H54 (cell line): ENCODE data around the gene SHD.
"Not testable (repeated sequence)": the region's sequence is repeated elsewhere in the genome, so short reads cannot be mapped to it uniquely, and the experiment has no call there.

Experiments
- DNase-seq: peaks from one replicate; pipeline ENCODE4 v3.0.0; 2011; ENCODE audit warnings: low spot score, mixed read lengths; ENCODE audit not compliant: insufficient read length
- FAIRE-seq: peaks from 3 replicates; lab custom pipeline; 2011; peaks lifted over from hg19 to GRCh38; lab: Jason Lieb, UNC
- POLR2A ChIP-seq: IDR thresholded peaks from 2 replicates; pipeline ENCODE4 v1.6.1; 2011; ENCODE audit warnings: low read depth, mild to moderate bottlenecking, low read length

Gene SHD

DNA sequence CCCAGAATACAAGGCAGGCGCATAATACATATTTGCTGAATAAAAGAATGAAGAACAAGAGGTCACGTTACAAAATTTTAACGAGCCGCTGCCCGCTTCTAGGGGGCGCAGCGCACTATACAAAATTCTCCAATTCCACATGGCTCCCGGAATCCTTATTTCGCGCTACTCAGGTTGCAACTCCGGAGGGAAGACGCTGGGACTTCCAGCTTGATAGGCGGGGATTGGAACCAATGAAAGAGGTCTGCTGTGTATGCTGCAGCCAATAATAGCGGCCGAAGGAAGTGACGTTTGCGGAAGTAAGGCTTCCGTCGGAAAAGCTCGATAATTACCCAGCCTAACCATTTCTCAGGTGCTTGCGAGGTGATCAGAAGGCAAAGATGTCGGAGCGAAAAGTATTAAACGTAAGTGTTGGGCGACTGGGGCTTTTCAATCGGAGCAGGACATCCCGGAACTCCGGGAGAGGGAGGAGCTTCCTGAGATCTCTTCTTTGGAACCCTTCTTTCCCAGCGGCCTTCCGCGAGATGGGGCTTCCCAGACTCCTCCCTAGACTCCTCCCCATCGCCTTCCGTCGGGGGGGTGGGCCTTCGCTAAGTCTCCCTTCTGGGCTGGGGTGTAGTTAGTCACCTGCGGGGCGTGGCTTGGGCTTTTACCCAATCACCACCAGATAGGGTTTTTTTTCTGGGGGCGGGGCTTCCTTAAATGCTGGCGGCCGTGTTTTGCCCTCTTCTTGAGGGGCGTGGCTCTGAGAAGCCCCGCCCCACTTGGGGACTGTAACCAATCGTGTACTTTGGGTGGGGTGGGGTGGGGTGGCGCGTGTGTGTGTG lies 32.1 kb upstream of the SHD start, which contains the start of gene YJU2:
YJU2 (plus strand) TSS at position 314 of the 827 bp plus-strand sequence; CDS start at position 381, 67 bp downstream.
- DNase-seq (peak; percentile 97), FAIRE-seq (no peak)
- TF ChIP-seq POLR2A: no peak; the same call in 1 of the 2 replicates

GRCh38 chr19:4256563-4256962 lies 22.5 kb upstream of the SHD start:
- FAIRE-seq (no peak), DNase-seq (no peak)
- TF ChIP-seq POLR2A: no peak

GRCh38 chr19:4257025-4257424 lies 22.0 kb upstream of the SHD start:
- no peak for FAIRE-seq
- no peak for TF ChIP-seq POLR2A
- DNase-seq: no peak

DNA sequence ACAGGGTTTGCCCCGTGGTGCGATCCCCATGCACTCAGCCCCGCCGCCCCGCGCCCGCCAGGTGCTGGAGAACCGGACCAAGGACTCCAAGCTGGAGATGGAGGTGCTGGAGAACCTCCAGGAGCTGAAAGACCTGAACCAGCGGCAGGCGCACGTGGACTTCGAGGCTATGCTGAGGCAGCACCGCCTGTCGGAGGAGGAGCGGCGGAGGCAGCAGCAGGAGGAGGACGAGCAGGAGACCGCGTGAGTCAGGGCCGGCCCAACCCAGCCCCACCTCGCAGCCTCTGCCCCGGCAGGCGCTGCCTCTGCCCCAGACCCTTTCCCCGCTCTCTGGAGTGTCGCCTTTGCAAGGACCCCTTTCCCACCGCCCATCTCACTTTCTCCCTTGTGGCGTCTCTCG lies 20.9 kb upstream of the SHD start:
- no peak for FAIRE-seq
- no peak for TF ChIP-seq POLR2A
- no peak for DNase-seq

GRCh38 chr19:4260613-4261191 lies 18.4 kb upstream of the SHD start:
- no peak for DNase-seq

GRCh38 chr19:4264812-4265211 lies 14.3 kb upstream of the SHD start:
- DNase-seq (no peak), FAIRE-seq (no peak)
- TF ChIP-seq POLR2A: no peak

More at GRCh38 chr19:4260613-4261191, 18.4 kb upstream of the SHD start:
- no peak for FAIRE-seq
- no peak for TF ChIP-seq POLR2A

GRCh38 chr19:4266253-4267000 lies 12.6 kb upstream of the SHD start:
- FAIRE-seq: no peak
- DNase-seq: no peak
- no peak for TF ChIP-seq POLR2A

GRCh38 chr19:4267101-4267900 lies 11.8 kb upstream of the SHD start:
- DNase-seq (peak; percentile 82), FAIRE-seq (peak; percentile 23)
- TF ChIP-seq POLR2A: no peak

- FAIRE-seq: no peak
- TF ChIP-seq POLR2A: no peak
- DNase-seq: no peak
Measured at GRCh38 chr19:4267901-4268815, 10.9 kb upstream of the SHD start.

- FAIRE-seq: no peak
- no peak for DNase-seq
- no peak for TF ChIP-seq POLR2A
Measured at GRCh38 chr19:4268816-4269430, 10.1 kb upstream of the SHD start.

- DNase-seq (no peak), FAIRE-seq (no peak)
- TF ChIP-seq POLR2A: no peak
Measured at GRCh38 chr19:4272894-4273293, 6.2 kb upstream of the SHD start.

DNA sequence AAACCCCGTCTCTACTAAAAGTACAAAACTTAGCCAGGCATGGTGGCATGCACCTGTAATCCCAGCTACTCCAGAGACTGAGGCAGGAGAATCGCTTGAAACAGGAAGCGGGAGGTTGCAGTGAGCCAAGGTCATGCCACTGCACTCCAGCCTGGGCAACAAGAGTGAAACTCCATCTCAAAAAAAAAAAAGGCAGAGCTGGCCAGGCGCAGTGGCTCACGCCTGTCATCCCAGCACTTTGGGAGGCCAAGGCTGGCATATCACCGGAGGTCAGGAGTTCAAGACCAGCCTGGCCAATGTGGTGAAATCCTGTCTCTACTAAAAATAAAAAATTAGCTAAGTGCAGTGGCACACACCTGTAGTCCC lies 4.8 kb upstream of the SHD start:
- FAIRE-seq, DNase-seq: not testable (repeated sequence)
